Activated naive CD4-positive, alpha-beta T cell treated with Interleukin-2 at 50 U/mL for 16 hours (primary cell): Measurements from ENCODE around the gene ACSF3.
"Not testable (repeated sequence)": the region's sequence is repeated elsewhere in the genome, so short reads cannot be mapped to it uniquely, and the experiment has no call there.

Experiments
- DNase-seq: peaks from one replicate; pipeline ENCODE4 v3.0.0-alpha.2; 2020

ACSF3 gene

GRCh38 chr16:89074072-89074674 is 19.5 kb upstream of the ACSF3 start:
- DNase-seq, result not testable (repeated sequence)

GRCh38 chr16:89074803-89075688 is 18.6 kb upstream of the ACSF3 start:
- DNase-seq, result no peak

GRCh38 chr16:89076159-89076558 is 17.5 kb upstream of the ACSF3 start:
- DNase-seq, result no peak

- no peak for DNase-seq
These were observed 16.6 kb upstream of the ACSF3 start for GRCh38 chr16:89077076-89077475.

- no peak for DNase-seq
These were observed 15.5 kb upstream of the ACSF3 start for GRCh38 chr16:89078172-89078571.

- DNase-seq, result no peak
These were observed 14.1 kb upstream of the ACSF3 start for GRCh38 chr16:89079434-89079980.

GRCh38 chr16:89080196-89080853 is 13.3 kb upstream of the ACSF3 start:
- no peak for DNase-seq

- no peak for DNase-seq
These were observed 12.1 kb upstream of the ACSF3 start for GRCh38 chr16:89081556-89081955.

GRCh38 chr16:89084411-89084810 is 9.2 kb upstream of the ACSF3 start:
- DNase-seq, result no peak

GRCh38 chr16:89084814-89085612 is 8.6 kb upstream of the ACSF3 start:
- DNase-seq, result no peak

GRCh38 chr16:89085755-89086154 is 7.9 kb upstream of the ACSF3 start:
- DNase-seq, result no peak

- no peak for DNase-seq
These were observed 5.6 kb upstream of the ACSF3 start for GRCh38 chr16:89087922-89088497.

- DNase-seq, result no peak
These were observed 4.5 kb upstream of the ACSF3 start for GRCh38 chr16:89089120-89089519.

GRCh38 chr16:89090182-89090630 is 3.4 kb upstream of the ACSF3 start:
- DNase-seq, result no peak

- DNase-seq, result no peak
These were observed 2.8 kb upstream of the ACSF3 start for GRCh38 chr16:89090669-89091426.

- no peak for DNase-seq
These were observed 1.6 kb upstream of the ACSF3 start for GRCh38 chr16:89092013-89092412.

- DNase-seq, result not testable (repeated sequence)
These were observed 425 bp upstream of the ACSF3 start for GRCh38 chr16:89093252-89093601.

GRCh38 chr16:89094252-89094879 is 714 bp downstream of the ACSF3 start:
- peak; percentile 37 for DNase-seq

- DNase-seq, result no peak
These were observed 1.2 kb downstream of the ACSF3 start for GRCh38 chr16:89094880-89095258.

- DNase-seq, result no peak
These were observed 1.9 kb downstream of the ACSF3 start for GRCh38 chr16:89095491-89095951.
